IPS-NIHi7 (cell line): Measurements from ENCODE around the gene PCDH8.
A peak's percentile ranks its signal among the peaks of the same experiment; 100 is the strongest.
"Not testable (repeated sequence)": the region's sequence is repeated elsewhere in the genome, so short reads cannot be mapped to it uniquely, and the experiment has no call there.

Experiments used
- DNase-seq: peaks from one replicate; pipeline ENCODE4 v3.0.0; 2012; ENCODE audit warnings: mixed read lengths; ENCODE audit errors: extremely low spot score

PCDH8 gene

DNA sequence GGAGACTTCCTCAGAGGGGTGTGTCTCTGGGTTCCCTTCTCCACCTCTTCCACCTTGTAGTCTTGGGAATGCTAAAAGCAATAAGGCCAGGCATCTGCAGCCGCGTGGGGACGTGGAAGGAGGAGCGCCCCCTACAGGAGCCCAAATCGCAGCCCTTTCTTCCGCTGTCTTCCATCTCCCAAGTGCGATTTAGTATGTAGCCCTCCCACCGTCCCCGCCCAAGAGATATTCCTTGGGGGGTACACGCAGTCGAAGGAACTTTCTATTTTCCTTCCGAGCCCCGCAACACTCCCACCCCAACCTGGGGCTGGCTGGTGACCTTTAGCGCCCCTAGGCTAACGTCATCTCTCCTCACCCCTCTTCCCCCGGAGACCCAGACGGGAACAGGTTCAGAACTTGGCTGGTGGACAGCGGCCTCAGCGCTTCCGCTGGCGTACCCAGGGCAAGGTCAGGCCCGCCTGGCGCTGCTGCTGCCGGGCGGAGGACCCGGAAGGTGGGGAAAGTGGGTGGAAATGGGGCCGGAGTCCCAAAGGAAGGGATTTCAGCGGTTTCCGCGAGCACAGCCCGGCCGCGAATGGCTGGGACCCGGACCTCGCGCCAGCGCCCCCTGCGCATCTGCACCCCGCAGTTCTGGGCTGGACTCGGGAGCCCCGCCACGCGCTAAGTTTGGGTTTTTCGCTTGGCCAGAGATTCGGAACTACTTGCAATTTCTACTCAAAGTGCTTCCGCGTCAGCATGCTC, 2.1 kb upstream of the PCDH8 start:
- DNase-seq = peak; percentile 86

DNA sequence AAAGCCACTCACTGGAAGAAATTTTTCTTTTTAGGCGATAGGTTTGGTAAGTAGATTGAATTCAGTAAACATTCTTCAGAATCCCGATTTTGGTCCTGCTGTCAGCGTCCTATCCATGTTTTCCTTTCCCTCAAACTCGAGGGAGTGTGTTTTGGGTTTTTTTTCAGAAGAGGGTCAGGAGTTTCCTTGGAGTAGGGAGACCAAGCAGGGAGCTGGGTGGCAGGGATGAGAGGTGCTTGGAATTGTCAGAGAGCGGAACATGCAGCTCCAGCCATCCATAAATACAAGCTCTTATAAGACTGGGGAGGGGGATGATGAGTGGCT, 1.6 kb upstream of the PCDH8 start:
- no peak for DNase-seq

DNA sequence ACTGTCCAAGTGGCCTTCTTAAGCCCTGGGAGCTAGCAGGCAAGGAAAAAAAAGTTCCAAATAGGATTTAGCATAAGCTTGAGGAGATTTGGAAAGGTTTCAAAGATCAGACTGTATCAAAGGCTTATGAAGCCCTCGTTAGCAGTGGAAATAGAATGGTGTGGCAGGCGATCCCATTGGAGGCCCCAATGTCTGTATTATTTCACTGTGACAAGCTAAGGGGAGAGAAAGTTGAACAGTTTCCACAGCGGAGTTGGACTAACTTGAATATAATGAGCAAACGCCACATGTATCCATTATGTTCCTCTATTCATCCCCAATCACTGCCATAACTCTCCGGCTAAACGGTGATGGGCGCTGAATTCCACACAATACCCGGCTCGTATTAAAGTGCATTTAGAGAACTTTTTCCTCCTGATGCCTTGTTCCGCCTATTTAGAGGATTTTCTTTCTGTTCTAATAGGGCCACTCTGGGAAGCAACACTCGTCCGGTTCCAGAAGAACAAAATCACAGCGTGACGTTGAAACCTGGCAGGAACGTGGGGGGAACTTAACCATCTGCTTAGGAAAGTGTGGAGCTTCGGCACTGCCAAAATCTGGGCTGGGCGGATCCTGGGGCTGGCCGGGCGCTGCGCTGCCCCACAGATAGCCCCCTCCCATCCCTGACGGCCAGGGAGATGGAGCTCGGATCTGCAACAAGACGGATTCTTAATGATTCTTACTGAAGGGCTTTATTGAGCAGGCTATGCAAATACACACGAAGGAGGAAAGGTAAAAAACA, 1.0 kb upstream of the PCDH8 start:
- no peak for DNase-seq

DNA sequence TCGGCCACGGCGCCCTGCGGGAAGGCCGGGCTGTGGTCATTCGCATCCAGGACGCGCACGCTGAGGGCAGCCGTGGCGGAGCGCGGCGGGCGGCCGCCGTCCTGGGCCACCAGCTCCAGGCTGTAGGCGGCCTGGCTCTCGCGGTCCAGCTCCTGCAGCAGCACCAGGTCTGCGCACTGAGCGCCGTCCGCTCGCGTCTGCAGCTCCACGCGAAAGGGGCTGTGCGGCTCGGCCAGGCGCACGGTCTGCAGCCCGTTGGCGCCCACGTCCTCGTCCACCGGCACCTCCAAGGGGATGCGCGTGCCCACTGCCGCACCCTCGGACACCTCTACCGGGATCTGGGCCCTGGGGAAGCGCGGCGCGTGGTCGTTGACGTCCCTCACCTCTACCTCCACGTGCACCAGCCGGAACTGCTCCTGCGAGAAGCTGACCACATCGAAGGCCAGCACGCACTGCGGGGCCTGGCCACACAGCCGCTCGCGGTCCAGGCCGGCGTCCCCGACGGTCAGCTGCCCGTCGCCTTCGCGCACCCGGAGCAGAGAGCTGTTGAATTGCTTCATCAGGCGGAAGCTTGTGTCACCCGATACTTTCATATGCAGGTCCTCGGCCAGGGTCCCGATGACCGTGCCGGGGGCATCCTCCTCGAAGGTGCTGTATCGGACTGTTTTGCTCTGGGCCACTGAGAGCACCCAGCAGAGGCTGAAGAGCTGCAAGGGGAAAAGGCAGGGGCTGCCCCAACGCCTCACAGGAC, 583 bp downstream of the PCDH8 start:
- DNase-seq = no peak

DNA sequence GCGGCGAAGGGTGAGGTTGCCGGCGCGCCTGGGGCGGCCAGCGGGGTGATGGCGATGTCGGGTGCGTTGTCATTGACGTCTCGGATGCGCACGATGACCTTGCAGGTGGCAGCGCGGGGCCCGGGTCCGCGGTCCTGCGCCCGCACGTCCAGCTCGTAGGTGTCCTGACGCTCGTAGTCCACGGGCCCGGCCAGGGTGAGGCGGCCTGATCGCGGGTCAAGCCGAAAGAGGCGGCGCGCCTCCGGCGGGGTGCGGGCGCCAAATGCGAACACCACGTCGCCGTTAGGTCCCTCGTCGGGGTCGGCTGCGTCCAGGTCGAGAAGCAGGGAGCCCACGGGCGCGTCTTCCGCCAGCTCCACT, 1.1 kb downstream of the PCDH8 start:
- no peak for DNase-seq

DNA sequence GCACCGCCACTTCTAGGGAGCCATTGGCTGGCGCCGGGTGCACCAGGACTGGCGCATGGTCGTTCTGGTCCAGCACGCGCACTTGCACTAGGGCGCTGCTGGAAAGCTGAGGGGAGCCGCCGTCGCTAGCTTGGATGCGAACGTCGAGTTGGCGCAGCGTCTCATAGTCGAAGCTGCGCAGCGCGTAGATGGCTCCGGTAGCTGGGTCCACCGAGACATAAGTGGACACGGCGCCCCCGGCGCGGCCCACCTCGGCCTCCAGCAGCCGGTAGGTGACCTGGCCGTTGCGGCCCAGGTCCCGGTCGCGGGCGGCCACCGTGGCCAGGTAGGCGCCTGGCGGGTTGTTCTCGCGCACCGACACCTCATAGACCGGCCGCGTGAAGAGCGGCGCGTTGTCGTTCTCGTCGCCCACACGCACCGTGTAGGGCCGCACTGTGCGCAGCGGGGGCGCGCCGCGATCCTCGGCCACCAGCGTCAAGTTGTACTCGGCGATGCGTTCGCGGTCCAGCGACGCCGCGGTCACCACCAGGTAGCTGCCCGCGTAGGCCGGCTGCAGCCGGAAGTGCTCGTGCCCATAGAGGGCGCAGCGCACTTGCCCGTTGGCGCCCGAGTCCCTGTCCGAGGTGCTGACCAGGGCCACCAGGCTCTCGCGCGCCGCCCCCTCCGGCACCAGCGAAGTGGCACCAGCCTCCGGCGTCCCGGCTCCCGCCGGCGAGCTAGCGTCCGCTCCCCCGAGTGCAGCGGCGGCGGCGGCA, 1.7 kb downstream of the PCDH8 start:
- DNase-seq = peak; percentile 82

DNA sequence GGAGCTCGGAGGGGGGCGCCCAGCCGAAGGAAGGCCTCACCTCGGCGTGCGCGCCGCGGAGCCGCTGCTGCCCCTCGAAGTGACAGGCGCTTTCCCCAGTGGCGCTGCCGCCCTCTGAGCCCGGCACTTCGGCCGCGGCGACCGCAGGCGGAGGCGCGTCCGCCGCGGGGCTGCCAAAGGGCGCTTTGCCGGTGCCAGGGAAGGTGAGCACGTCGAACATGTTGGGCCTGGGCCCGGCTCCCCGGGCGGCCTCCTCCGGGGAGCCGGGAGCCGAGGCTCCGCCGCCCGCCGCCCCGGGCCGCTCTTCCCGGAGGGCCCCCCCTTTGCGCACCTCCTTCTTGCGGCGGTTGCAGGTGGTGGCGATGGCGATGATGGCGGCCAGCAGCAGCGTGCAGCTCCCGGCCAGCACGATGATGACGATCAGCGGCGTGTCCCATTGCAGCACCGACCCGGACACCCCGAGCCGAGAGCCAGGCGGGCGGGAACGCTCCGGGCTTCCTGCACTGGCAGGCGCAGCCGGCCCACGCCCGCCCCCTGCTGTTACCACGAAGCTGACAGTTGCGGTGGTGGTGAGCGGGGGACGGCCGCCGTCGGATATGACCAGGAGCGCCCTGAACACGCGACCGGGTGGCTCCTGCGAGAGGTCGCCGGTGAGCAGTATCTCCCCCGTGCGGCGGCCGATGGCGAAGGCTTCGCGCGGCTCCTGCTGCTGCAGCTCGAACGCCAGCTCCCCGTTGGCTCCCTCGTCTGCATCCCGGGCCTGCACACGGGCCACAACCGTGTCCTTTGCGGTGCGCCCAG, 2.5 kb downstream of the PCDH8 start:
- peak; percentile 71 for DNase-seq

DNA sequence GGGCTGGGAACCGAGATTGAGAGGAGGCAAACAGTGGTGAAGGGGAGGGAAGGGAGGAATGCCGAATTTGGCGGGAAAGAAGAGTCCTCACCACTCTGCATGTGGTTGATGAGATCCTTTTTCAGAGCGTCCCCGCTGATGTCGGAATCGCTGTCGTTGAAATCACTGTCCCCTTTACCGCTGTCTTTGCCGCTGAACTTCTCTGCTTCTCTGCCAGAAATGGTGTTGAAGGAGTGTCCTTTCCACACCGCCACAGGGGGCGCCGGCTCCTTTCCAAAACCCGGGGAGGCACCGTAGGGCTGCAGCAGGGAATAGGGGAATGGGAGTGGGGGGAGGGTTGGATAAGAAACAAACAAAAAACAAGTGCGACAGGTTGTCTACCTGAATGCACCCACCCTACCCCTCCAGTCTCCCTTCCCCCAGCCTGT, 3.1 kb downstream of the PCDH8 start:
- peak; percentile 47 for DNase-seq

DNA sequence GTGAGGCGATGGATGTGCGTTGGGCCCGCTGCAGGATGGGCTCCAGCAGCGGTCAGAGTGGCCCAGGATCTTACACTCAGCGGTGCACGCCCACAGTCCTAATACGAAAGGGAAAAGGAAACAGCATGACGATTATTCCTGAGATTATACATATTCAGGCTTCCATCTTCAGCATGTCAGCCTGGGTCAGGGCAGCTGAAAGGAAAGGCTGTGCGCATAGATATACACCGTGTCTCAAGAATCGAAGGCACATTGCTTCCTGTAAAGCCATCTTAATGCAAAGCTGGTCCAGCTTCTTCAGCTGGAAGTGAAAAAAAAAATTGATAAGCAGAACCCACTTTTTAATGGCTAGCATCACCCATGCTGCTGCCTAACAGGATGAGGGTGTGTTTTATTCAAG, 3.6 kb downstream of the PCDH8 start:
- no peak for DNase-seq

DNA sequence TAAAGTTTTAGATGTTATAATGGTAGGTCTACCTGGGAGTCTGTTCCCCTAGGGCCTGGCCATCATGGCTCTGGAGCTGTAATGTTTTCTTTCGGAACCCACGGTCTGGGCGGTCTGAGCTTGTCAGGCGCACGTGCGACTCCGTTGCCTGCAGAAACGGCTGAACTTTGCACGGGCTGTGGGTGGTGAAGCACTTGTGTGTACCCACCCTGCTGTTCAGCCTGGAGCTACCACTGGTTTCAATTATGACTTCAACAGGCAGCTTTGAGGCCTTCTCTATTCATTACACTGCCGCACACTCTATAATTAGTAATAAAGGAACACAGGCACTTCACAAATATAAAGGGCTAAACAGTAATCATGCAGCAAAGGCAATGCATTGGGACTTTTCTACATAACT, 6.0 kb downstream of the PCDH8 start:
- no peak for DNase-seq

DNA sequence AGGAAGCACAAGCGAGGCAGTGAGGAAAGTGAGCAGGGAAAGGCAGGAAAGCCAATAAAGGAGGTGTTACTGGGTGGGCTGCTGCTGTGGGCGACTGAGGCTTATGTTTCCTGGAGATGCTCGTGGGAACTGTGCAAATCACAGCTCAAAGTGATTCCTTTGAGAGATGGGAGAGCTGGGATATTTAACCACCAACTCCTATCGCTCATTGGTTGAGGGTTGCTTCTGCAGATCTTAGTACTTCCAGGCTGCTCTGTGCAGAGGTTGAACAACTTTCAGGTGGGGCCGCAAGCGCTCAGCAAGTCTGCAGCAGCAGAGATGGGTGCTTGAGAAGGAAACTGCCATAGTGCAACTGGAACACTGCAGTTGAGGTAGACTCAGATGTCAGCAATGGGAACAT, 8.4 kb downstream of the PCDH8 start:
- DNase-seq = no peak

DNA sequence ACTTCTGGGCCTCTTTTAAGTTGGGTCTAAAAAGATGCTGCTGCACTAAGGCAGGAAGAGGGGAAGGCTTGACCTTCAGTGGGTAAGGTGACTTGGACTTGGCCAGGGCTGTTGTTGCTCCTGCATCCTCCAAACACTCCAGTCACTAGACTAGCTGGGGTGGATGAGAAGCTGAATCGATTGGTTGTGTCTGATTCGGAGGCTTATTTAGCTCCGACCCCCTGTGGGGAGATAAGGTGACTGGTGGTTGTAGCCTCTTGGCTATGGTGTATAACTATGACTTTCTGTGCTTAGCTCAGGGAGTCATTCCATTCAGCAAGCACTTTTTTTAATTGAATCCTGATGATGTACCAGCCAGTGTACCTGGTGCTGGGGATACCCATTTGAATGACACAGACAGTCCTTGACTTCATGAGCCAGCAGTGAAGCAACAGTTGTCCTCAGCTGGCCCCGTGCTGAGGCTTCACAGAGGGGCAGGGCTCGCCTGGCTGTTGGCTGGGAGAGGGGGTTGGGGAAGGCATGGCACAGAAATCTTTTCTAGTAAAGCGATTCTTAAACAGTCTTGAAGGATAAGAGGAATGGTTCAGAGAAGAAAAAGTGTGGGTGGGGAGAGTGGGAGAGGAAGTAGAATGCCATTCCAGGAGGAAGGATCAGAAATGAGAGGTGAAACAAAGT, 9.9 kb downstream of the PCDH8 start:
- DNase-seq = peak; percentile 35

DNA sequence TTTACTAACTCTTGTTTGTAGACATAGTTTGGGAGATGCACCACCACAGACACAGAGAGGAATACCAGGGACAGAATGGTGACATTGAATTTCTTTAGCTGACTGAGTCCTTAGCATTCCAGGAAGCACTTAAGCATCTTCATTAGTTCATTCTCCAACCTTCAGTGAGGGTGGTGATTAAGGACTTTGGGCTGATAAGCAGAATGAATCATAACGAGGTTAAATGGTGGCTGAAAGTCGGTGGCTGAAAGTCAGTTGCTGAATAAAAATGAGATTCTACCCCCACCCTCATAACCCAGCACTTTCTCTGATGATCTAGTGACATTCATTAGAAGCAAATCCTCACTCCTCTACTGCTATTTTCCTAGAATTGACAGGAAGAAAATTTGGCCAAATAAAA, 10.6 kb downstream of the PCDH8 start:
- no peak for DNase-seq

DNA sequence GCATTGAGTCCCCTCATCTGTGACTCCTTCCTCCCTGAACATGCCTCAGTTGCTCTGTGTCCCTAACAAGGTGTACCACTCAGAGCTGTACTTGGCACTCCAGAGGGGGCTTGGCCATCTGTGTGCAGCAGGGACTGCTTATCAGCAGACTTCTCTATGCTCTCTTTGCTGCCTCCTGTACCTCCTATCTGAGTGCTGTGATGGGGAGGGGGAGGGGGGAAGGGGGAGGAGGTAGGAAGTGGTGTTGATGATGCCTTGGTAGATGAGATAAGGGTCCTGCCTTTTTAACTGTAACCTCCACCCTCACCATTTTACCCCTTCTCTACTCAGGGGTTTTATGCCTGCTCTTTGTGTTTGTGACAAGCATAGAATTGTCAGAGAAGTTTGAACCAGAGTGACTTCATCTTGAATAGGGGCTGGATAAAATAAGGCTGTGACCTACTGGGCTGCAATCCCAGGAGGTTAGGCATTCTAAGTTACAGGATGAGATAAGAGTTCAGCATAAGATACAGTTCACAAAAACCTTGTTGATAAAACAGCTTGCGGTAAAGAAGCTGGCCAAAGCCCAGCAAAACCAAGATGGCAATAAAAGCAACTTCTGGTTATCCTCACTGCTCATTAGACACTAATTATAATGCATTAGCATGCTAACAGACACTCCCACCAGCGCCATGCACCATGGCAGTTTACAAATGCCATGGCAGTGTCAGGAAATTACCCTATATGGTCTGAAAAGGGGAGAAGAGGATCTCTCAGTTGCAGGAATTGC, 13.2 kb downstream of the PCDH8 start:
- DNase-seq = no peak

DNA sequence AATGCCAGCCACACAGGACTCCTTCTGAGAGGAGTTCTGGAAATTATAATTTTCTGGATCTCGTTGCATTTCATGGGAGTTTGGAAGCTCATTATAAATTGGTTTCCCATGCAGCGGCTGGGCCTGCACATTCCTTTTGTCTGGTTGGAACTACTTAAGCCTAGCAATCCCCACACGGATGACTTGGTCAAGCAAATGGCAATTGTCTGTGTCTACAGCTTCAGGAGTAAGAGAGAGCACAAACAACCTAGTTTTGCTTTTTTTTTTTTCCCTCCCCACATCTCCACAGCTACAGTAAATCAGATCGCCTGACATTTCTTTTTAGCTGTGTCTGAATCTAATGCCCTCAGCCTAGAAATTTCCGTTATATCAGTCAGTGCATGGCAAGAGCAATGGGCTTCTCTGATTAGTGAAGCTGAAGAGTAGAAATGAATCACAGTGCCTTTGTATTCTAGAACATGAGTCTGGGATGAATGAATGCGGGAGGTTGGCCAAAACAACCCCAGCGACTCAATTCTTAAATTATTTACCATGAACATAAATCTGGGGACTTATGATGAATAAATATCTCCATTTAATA, 15.1 kb downstream of the PCDH8 start:
- DNase-seq = no peak

DNA sequence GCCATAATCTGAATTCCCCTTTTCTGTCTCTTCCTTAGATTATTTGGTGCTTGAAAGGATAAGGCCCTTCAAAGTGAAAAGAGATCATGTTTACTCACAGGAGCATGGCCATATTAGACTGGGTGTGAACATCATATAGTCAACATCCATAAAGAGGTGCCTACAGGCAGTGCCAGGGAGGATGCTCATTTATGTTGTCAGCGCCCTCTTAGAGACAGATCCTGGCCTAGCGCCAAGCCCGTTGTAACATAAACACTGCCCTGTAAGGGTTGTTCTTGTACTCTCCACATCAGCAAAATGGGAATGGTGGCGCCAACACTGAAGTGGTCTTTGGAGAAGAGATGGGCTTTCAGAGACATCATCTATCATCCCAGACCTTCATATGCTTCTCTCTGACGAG, 16.1 kb downstream of the PCDH8 start:
- DNase-seq = no peak

DNA sequence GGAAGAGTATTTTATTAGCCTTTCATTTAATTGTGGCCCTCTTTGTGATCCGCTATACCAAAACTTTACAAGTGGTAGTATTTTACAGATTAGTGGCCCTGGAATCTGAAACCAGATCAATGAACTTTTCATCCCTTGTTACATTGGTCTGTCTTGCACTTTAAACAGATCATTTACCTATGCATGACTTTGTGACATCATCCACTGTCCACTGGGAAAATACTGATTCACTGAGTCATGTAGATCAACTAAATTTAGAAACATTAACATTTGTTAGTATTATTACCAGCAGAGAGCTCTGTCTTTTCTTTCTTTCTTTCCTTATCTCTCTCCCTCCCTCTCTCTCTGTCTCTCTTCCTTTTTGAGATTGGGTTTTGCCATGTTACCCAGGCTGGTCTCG, 17.5 kb downstream of the PCDH8 start:
- no peak for DNase-seq

DNA sequence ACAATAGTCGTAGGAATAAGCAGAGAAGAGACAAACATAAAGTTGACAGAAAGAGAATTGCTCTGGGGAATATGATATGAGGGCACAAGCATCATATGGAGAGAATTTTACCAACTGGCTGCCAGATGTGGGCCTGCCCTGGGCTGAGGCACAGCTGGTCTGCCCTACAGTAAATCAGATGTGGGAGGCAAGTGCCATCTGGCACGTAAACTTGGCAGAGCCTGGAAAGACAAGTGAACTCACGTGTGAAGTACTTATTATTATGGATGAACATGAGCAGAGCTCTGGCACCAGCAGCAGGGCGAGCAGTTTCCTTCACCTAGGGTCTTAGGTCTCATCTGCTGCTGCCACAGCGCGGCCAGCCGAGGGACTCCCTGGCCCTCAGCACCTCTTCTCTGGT, 20.6 kb downstream of the PCDH8 start:
- no peak for DNase-seq

DNA sequence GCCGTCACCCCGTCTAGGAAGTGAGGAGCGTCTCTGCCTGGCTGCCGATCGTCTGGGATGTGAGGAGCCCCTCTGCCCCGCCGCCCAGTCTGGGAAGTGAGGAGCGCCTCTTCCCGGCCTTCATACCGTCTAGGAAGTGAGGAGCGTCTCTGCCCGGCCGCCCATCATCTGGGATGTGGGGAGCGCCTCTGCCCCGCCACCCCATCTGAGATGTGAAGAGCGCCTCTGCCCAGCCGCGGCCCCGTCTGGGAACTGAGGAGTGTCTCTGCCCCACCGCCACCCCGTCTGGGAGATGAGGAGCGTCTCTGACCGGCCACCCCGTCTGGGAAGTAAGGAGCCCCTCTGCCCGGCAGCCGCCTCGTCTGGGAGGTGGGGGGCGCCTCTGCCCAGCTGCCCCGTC, 30.6 kb downstream of the PCDH8 start:
- not testable (repeated sequence) for DNase-seq

DNA sequence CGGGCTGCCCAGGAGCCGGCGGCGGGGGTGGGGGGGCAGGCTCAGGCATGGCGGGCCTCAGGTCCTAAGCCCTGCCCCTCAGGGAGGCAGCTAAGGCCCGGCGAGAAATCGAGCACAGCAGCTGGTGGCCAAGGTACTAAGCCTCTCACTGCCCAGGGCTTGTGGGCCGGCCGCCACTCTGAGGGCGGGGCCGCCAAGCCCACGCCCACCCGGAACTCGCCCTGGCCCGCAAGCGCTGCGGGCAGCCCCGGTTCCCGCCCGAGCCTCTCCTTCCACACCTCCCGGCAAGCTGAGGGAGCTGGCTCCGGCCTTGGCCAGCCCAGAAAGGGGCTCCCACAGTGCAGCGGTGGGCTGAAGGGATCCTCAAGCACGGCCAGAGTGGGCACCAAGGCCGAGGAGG, 33.1 kb downstream of the PCDH8 start:
- no peak for DNase-seq
